ENCODE data around the gene SAA4.
"Not testable (repeated sequence)": the region's sequence is repeated elsewhere in the genome, so short reads cannot be mapped to it uniquely, and the experiment has no call there.

Gene SAA4

DNA sequence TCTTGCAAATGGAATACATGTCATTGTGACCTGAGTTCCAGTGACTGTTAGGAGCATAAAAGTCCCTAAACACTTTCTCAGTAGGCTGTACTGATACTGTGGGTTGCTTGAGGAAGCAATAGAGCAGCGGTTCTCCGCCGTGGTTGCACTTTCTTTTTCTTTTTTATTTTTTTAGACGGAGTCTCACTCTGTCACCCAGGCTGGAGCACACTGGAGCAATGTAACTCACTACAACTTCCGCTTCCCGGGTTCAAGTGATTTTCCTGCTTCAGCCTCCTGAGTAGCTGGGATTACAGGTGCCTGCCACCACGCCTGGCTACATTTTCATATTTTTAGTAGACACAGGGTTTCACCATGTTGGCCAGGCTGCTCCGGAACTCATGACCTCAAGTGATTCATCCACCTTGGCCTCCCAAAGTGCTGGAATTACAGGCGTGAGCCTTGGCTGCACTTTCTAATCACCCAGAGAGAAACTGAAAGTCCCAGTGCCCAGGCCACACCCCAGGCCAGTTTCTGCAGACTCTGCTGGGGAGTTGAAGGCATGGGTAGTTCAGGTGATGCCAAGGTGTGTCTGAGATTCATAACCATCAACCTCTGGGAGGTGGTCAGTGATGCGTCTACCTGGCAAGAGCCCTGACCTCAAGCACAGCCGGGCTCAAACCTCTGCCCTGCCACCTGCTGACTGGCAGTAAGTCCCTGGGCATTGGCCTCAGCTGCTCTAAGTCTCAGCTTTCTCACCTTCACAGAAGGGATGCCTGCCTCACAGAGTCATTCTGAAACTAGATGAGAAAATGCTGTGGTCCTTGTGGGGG, 10.0 kb upstream of the SAA4 start:
- DNase-seq = not testable (repeated sequence)

DNA sequence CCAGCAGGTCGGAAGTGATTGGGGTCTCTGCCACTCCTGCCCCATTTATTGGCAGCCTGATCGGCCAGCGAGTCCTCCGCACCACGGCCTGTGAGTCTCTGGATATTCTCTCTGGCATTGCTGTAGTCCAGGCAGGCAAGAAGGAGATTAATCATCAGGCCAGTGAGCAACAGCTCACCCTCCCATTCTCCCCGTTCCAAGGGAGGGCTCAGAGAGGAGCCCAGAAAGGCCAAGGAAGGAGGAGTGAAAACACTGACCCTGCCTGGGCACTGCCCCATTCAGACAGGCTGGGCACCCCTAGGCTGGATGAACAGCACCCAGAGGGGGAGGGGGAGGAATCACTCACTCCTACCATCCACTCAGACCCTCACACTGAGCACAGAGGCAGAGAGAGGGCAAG, 8.8 kb upstream of the SAA4 start:
- no peak for DNase-seq

DNA sequence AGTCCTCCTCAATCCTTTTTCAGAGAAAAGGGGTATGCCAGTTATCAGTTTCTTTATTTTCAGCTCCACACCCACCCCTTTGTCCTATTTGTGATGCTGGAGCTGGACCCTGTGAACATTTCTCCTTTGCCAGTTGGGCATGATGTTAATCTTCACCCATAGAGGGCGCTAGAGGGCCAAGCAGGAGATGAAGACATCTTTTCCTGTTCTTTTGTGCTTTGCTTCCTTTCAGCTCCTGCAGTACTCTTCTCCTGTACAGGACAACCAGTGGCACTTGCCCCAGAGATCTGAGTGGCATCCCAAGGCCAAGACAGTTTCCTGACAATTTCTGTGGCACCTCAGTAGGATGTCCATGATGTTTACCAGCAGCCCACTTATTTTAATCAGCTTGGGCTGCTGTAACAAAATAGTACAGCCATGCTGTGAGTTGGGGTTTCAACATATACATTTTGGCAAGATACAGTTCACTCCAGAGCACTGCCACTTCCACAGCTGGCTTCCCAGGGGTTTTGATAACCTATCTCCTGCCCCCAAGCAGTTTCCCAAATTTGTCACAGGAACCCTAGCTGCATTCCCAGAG, 7.3 kb upstream of the SAA4 start:
- DNase-seq = no peak

DNA sequence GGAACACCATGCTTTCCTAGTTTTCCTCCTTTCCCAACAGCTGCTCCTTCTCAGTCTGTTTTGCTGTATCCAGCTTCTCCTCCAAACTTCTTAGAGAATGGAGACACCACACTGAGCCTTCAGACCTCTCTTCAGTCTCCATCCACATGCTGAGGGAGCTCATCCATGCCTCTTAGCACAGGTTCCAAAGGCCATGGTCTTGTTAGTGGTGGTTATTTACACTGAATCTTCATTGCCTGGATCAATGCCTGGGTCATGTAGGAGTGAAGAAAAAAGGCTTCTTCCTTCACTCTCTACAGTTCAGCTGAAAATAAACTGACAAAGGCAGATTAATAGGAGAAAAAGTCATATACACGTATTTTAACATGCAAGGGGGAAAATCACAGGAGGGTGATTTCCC, 3.1 kb upstream of the SAA4 start:
- no peak for DNase-seq

DNA sequence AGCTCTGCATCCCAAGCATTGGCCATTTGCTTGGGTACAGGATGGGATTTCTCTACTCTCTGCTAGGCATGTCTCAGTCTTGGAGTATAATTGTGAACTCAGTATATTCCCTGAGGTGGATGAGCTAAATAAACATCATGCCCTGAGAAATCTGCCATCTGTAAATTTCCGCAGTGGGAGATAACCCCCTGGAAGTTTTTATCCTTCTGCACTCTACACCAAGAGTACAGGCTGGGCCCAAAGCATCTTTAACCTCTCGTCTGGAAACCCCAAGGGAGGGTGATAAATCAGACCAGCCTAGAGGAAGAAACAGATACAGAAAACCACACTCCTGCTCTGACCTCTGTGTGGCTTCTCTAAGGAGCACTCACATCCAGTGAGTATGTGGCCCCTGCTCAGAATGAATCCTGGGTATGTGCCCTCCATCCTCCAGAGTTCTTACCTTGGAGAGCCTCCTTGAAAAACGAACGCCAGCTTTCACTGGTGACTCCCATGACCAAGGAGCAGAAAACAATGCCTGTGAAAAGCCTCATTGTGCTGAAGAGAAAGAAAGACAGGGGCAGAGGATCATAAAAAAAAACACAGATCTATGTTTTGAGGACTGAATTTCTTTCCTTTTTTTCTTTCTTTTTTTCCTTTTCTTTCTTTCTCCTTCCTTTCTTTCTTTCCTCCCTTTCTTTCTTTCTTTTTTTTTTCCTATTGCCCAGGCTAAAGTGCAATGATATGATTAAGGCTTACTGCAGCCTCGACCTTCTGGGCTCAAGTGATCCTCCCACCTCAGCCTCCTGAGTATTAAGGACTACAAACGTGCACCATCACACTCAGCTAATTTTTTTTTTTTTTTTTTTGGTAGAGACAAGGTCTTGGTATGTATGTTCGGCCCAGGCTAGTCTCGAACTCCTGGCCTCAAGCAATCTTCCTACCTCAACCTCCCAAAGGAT, 938 bp downstream of the SAA4 start:
- DNase-seq = no peak

DNA sequence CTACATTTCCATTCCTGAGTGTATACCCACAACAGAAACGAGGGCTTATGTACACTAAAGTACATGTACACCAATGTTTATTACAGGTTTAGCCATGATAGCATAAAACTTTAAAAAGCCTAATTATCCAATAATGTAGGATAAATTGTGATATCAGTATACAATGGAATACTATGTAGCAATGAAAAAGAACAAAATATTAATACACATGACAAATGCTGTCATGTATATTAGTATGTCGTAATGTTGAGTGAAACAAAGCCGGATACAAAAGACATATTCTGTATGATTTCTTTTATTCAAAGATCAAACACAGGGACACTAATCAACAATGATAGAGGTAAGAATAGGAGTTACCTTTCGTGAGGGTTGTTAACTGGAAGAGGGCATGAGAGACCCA, 2.7 kb downstream of the SAA4 start:
- DNase-seq = no peak

DNA sequence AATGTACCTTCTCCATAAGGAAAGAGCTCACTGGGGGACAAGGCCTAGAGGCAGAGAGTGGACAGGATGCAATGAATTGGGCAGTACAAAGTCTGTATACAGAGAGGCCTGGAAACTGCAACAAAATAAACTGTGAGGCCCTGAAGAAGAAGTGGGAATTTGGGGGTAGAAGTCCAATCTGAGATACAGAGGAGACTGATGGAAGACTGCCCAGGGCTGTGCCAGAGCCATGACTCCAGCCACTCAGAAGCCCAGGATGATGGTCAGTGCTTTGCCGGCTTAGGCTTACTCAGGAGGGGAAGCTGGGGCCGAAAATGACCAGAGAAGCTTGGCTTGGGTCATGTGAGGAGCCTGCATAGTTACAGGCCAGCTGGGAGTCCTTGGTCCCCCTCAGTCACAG, 5.7 kb downstream of the SAA4 start:
- DNase-seq = no peak

DNA sequence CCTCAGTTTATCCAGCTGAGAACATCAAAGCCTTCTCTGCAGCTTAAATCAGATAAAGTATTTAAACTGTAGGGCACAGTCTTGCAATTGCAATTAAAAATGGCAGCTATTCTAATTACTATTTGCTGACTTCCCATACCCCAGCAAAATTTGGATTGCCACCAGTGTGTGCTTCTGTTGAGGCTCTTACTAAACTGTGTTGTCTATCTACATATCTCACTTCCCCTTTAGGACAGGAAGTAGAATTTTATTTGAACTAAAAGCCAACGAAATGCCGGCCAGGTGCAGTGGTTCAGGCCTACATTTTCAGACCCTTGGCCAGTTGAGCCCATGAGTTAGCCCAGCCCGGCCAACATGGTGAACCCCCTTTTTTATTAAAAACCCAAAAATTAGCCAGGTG, 7.1 kb downstream of the SAA4 start:
- DNase-seq = no peak

DNA sequence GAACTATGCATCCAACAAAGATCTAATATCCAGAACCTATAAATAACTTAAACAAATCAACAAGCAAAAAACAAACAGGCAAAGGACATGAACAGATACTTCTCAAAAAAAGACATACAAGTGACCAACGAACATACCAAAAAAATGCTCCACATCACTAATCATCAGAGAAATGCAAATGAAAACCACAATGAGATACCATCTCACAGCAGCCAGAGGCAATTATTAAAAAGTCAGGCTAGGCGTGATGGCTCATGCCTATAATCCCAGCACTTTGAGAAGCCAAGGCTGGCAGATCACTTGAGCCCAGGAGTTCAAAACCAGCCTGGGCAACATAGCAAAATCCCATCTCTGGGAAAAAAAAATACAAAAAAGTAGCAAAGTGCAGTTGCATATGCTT, 10.7 kb downstream of the SAA4 start:
- no peak for DNase-seq

DNA sequence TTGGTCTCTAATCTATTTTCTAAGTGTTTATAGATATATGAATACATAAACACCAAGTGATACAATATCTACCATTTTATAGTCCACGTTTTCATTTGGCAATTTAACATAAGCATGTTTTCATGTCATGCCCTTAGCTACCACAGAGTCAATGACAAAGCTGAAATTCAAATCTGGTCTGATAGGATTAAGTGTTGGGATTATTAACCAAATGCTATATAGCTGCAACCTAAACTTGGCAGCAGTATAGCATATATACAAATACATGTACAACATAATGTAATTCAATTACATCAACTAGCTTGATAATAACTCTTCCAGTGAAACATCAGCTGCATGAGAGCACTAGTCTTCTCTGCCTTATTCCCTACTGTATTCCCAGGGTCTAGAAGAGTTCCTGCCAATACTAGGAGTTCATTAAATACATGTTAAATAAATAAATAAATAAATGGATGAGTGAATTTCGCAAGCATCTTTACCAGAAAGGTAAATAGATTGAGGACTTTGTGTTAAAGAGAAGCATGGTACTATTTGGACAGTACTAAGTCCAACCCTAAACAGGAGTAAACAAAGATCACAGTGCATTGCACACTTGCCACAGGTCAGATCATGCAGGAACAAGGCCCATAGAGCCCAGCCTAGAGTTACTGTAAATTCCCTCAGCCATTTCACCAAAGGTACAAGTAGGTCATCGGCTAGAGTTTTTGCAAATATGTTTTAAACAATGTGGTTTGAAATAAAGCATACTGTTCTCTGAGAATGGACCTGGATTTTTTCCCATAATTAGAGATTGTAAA, 12.8 kb downstream of the SAA4 start:
- DNase-seq = no peak

DNA sequence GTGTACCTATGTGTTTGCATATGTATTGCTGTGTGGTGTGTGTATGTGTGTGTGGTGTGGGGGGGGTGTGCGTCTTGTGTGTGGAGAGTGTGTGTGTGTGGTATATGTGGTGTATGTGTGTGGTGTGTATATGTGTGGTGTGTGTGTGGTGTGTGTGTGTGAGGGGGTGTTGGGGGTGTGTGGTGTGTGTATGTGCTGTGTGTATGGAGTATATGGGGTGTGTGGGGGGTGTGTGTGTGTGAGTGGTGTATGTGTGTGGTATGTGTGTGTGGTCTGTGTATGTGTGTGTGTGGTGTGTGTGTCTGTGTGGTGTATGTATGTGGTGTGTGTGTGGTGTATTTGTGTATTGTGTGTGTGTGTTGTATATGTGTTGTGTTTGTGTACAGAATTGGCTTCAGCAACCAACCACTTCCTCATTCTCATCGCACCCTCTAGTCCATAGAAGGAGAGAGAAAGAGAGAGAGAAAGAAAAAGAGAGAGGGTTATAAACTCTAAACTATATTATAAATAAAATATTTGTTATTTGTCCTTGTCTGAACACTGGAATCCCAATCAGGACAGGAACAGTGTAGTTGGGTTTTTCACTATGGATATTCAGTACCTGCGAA, 13.7 kb downstream of the SAA4 start:
- no peak for DNase-seq

DNA sequence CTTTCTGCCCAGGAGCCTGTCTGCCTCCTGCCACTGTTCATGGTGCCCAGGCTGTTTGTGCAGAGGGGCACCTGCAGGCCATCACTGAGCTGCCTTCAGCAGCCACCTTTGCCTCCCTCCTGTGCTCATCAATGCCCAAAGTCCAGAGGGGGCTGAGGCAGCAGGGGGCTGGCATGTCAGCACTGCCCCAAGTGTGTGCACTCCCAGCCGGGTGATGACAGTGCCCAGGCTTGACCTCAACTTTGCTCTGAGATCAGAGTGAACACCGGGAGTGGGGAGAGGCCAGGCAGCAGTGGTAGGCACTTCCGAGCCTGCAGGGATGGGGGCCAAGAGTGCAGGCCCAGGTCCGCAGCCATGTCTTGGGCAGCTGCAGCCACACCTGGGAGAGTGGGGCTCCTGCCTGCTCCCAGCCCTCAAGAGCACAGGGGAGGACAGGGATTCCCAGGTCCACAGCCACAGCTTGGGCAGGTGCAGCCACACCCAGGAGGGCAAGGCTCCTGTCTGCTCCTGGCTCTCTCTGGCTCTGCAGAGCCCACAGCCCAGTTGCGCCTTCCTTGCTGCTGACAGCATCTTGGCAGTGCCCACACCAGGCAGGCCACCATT, 15.2 kb downstream of the SAA4 start:
- DNase-seq = no peak

DNA sequence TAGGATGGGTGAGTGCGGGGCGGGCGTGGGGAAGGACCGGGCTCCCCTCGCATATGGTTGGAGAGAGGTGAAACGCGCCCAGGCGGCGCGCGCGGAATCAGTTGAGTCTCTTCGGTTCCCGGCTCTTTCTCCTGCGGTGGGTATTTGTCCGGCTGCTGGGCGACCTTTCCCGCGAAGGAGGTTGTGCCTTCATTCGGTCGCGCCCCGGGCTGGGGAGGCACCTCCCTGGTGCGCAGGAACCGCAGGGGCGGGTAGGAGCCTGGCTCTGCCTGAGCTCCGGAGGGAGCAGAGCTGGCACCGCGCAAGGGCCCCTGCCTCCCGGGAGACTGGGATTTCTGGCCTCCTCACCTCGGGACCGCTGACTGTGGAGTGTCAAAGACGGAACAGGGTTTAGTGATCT, 27.5 kb downstream of the SAA4 start:
- DNase-seq = no peak

DNA sequence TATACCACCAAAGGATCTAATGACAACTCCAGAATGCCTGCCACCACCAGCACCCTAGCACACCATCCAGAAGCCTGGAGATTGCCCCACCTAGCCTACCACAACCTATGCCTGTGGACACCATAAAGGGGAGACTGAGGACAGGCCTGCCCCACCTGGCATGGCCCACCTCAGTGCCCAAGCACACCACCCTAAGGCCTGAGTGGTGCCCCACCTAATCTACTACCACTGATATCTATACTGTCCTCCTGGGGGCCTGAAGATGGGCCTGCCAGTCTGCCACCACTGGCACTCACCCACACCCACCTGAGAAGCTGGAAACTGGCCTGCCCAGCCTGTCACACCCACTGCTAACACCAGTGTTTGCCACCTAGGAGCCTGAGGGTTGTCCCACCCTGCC, 31.8 kb downstream of the SAA4 start:
- DNase-seq = no peak

DNA sequence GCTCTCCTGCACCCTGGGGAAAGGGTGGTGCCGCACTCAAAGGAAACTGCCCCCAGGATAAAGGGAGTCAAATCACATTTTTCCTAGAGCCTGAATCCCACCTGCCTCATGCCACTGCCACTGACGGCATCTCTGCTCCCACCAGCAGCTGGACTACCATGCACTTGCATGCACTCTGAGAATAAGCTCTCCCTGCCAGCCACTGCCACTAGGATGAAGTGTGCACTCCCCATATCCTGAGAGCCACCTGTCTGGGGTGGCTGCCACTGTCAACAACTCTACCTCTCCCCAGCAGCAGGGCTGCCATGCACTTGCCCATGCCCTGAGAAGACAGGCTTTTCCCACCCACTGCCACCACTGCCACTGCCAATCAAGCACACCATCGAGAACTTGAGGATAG, 32.4 kb downstream of the SAA4 start:
- no peak for DNase-seq

DNA sequence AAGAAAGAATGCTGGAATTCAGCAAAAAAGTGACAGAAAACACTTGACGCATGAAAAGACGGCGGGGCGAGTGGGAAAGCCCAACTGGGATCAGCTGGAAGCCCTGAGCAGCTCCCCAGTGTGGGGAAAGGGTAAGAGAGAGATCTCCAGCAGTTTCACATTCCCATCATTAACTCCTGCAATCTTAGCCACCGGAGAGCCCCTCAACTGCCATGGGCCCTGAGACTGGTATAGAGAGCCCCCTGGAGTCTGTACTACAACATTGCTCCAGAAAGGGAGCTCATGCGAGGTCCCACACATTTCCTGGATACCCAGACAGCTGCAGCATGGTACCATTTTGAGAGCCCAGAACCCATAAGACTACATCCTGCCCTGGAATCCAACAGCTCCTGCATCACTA, 32.9 kb downstream of the SAA4 start:
- DNase-seq = no peak

DNA sequence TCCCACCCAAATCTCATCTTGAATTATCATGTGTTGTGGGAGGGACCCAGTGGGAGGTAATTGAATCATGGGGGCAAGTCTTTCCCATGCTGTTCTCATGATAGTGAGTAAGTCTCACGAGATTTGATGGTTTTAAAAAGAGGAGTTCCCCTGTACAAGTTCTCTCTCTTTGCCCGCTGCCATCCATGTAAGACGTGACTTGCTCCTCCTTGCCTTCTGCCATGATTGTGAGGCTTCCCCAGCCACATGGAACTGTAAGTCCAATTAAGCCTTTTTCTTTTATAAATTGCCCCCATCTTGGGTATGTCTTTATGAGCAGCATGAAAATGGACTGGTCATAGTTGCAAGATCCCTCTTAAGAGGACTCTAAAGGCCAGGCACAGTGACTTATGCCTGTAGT, 38.9 kb downstream of the SAA4 start:
- not testable (repeated sequence) for DNase-seq

DNA sequence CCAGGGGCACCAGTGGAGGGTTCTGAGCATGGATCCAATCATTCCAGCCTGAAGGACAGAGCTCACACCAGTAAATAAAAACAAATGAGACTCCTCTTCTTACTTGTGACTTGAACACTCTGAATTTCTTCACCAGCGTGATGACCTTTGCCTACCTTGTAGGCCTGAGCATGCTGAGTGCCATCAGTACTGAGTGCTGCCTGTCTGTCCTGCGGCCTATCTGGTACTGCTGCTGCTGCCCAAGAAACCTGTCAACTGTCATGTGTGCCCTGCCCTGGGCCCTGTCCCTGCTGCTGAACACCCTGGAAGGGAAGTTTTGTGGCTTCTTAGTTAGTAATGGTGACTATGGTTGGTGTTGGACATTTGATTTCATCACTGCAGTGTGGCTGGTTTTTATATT, 40.1 kb downstream of the SAA4 start:
- DNase-seq = no peak

DNA sequence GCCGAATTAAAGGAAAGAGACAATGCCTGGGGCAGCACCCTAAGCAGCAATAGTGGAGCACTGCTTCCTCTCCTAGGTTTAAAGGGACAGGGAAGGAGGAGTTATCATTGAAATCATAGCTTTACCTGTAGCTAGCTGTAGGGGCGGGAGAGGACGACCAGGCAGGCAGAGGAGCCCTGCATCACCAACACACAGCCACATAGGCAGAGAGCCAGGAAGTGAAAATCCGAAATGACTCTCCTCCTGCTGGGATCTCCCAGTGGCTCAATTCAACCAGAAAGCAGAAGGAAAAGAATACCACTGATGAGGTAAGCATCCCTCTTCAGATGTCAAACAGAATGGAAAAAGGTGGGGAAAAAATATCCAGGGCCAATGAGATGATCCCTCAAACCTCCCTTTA, 43.6 kb downstream of the SAA4 start:
- DNase-seq = no peak

DNA sequence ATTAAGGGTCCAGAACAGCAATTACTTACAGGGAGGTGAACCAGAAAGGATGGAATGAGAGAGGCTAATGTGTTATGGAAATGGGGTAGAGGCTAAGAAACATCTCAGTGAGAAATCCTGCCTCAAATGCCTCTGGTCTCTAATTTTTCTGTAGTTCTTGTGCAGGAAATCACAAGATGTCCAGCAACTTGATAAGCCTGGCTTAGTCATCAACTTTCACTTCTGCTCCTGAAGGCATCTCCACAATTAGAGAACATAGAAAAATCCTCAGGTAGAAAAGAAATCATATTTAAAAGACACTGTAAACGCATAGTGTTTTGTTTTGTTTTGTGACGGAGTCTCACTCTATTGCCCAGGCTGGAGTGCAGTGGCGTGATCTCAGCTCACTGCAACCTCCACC, 45.2 kb downstream of the SAA4 start:
- no peak for DNase-seq

DNA sequence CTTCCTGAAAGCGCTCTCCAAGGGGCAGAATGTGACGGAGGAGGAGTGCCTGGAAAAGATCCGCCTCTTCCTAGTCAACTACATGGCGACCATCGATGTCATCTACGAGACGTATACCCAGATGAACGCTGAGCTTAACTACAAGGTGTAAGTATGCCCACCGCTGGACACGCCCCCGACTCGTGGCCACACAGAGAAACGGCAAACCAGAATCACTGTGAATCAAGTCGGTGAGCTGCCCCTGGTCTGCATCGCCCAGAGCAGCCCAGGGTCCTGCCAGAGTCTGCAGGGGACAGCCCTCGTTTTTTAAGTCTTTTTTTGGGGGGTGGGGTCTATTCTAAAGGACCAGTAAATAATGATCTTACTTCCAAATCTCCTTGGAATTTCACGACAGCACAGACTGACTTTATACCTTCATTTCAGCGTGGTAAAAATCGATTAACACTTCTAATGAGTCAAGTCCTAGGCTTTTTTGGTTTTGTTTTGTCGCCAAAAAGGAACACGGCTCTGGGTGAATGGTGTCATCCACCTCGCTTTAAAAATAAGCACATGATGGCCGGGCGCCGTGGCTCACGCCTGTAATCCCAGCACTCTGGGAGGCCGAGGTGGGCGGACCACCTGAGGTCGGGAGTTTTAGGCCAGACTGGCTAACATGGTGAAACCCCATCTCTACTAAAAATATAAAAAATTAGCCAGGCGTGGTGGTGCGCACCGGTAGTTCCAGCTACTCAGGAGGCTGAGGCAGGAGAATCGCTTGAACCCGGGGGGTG, 46.9 kb downstream of the SAA4 start:
- DNase-seq = not testable (repeated sequence)

Data from activated CD4-positive, alpha-beta T cell treated with anti-CD3 and anti-CD28 coated beads for 1 hour (primary cell).